HepG2 (cell line): ENCODE results near the gene FDXACB1. TPM values are rescaled to one million over a fixed set of nuclear protein-coding genes. Genes with fewer than 3 reads are reported as not detected.

Experiments used
- ATAC-seq: fragments of 200-7000 bp; cut with Tn5 transposase; 3 replicates; pipeline ENCODE4 v1.9.1; 2020; ENCODE audit warnings: mild to moderate bottlenecking, moderate library complexity
- BruUV-seq: library from RNA; stranded (reverse); fragments of 400-500 nt; replicated peaks from 2 replicates; lab custom pipeline; 2021; lab: Mats Ljungman, UMichigan
- CTCF ChIA-PET: fragments of 300-600 bp; formaldehyde crosslinking; extraction: SDS; loops from one replicate; lab custom pipeline; 2021; ENCODE audit warnings: low total read pairs, inconsistent platforms, low intra/inter-chr PET ratio; lab: Yijun Ruan, JAX
- POLR2A ChIA-PET: fragments of 350-600 bp; sonication (Branson Sonifier 250); formaldehyde crosslinking; loops from one replicate; lab custom pipeline; 2020; ENCODE audit warnings: antibody characterized with exemption, inconsistent platforms; lab: Yijun Ruan, JAX
- DNase-seq: peaks from one replicate; pipeline ENCODE4 v3.0.0-alpha.2; 2015; ENCODE audit warnings: low spot score
- FAIRE-seq: peaks from 3 replicates; lab custom pipeline; 2011; peaks lifted over from hg19 to GRCh38; lab: Jason Lieb, UNC
- H2AFZ ChIP-seq: one replicate; pipeline ENCODE4 v1.6.1; 2011; ENCODE audit warnings: low read length, inconsistent platforms
- H3K27ac ChIP-seq: fragments of 300-600 bp; 3 replicates; pipeline ENCODE4 v1.8.0; 2011; ENCODE audit warnings: mixed run types, mild to moderate bottlenecking, mixed read lengths, low read length, inconsistent platforms; ENCODE audit not compliant: insufficient read depth; ENCODE audit errors: extremely low read length
- H3K27me3 ChIP-seq, 2 experiments: fragments of 200-600 bp in 1 of 2; 2 replicates in 1 of 2; 3 replicates in 1 of 2; pipeline versions ENCODE4 v1.6.0 to v1.8.0; 2011; ENCODE audit warnings: low read length in 2 of 2, mild to moderate bottlenecking in 2 of 2, moderate library complexity in 2 of 2, inconsistent platforms in 1 of 2; ENCODE audit not compliant: insufficient read depth in 2 of 2, control insufficient read depth in 1 of 2
- H3K36me3 ChIP-seq, 2 experiments: fragments of 200-600 bp in 1 of 2; replicated peaks in 1 of 2; 2 replicates in 1 of 2; 3 replicates in 1 of 2; pipeline versions ENCODE4 v1.5.1 to v1.8.0; 2011; ENCODE audit warnings: low read length in 2 of 2, inconsistent platforms in 1 of 2; ENCODE audit not compliant: insufficient read depth in 2 of 2, control insufficient read depth in 1 of 2
- H3K4me1 ChIP-seq: 2 replicates; pipeline ENCODE4 v1.5.1; 2012; ENCODE audit warnings: low read length, inconsistent platforms; ENCODE audit not compliant: insufficient read depth
- H3K4me2 ChIP-seq: 2 replicates; pipeline ENCODE4 v1.6.0; 2011; ENCODE audit warnings: low read depth, low read length, inconsistent platforms
- H3K4me3 ChIP-seq, 3 experiments: fragments of 200-600 bp in 1 of 3; sonication (generic), shearing (Covaris generic) in 1 of 3; replicated peaks in 1 of 3; 2 replicates each; pipeline ENCODE4 v1.5.1; 2011 to 2016; ENCODE audit warnings: low read length in 3 of 3, inconsistent platforms in 2 of 3, low read depth in 2 of 3, mild to moderate bottlenecking in 2 of 3, control low read depth in 1 of 3, mixed read lengths in 1 of 3; ENCODE audit not compliant: insufficient read depth in 1 of 3
- H3K79me2 ChIP-seq: one replicate; pipeline ENCODE4 v1.6.1; 2011; ENCODE audit warnings: low read length, inconsistent platforms; ENCODE audit not compliant: insufficient read depth
- H3K9ac ChIP-seq: 2 replicates; pipeline ENCODE4 v1.6.0; 2011; ENCODE audit warnings: mild to moderate bottlenecking, low read depth, low read length, inconsistent platforms; ENCODE audit not compliant: insufficient read depth
- H3K9me3 ChIP-seq: 2 replicates; pipeline ENCODE4 v1.5.1; 2012; ENCODE audit warnings: mild to moderate bottlenecking, low read length
- H4K20me1 ChIP-seq: 2 replicates; pipeline ENCODE4 v1.6.0; 2011; ENCODE audit warnings: inconsistent platforms, mild to moderate bottlenecking, low read length, moderate library complexity; ENCODE audit not compliant: insufficient read depth
- CCDC6 ChIP-seq: sonication (generic); formaldehyde crosslinking; IDR thresholded peaks from 2 replicates; pipeline ENCODE4 v1.8.1; 2022; ENCODE audit warnings: mild to moderate bottlenecking, missing genetic modification reagents, moderate library complexity
- CHCHD3 ChIP-seq: sonication (generic); formaldehyde crosslinking; IDR thresholded peaks from 2 replicates; pipeline ENCODE4 v1.8.0; 2022; ENCODE audit warnings: mild to moderate bottlenecking, missing genetic modification reagents, moderate library complexity
- GFI1 ChIP-seq: sonication (generic); formaldehyde crosslinking; IDR thresholded peaks from 2 replicates; pipeline ENCODE4 v1.5.0; 2020; ENCODE audit warnings: missing genetic modification reagents, mild to moderate bottlenecking, borderline replicate concordance
- MEF2D ChIP-seq: sonication (generic); formaldehyde crosslinking; IDR thresholded peaks from 2 replicates; pipeline ENCODE4 v1.5.1; 2020; ENCODE audit warnings: mild to moderate bottlenecking, missing genetic modification reagents
- ZNF652 ChIP-seq: IDR thresholded peaks from 2 replicates; pipeline ENCODE4 v1.6.1; 2016; ENCODE audit warnings: low read depth, borderline replicate concordance
- WGBS: methylation state at CpG from one replicate; pipeline ENCODE4 v1.1.6; 2017; ENCODE audit warnings: low lambda C conversion rate; 5-methylcytosine and 5-hydroxymethylcytosine counted together
- in situ Hi-C: cut with HindIII; loops from 2 replicates; pipeline ENCODE4 v1.10.0; 2017; ENCODE audit warnings: low pct_unique_long_range_greater_than_20kb; ENCODE audit not compliant: extremely low pct_ligation_motif_present
- intact Hi-C: fragments of 100-400 bp; cut with micrococcal nuclease; formaldehyde crosslinking; loops from one replicate; pipeline ENCODE4 v1.10.0; 2022; ENCODE audit not compliant: unreplicated experiment
- polyA plus RNA-seq, 8 experiments: library from polyadenylated mRNA; depleted of rRNA in 3 of 8; stranded (reverse) in 7 of 8; unstranded in 1 of 8; fragments of >200 nt; fragmentation: Illumina TruSeq in 4 of 8; extraction: Trizol in 4 of 8; gene quantifications; 2 replicates each; pipeline versions ENCODE4 v1.2.1 to v1.2.3, GENCODE V29; 2011 to 2016; ENCODE audit warnings: low read depth in 4 of 8, missing spikeins in 1 of 8, mixed read lengths in 1 of 8; ENCODE audit not compliant: insufficient read depth in 1 of 8
- total RNA-seq, 5 experiments: library from RNA; depleted of rRNA; stranded (reverse); fragments of >200 nt; fragmentation: Illumina TruSeq; extraction: Trizol; gene quantifications; 2 replicates each; pipeline ENCODE4 v1.2.3, GENCODE V29; 2016; ENCODE audit warnings: low read depth in 1 of 5
- TF ChIP-seq, protein P1 (sequence below): sonication (generic); formaldehyde crosslinking; IDR thresholded peaks from 2 replicates; pipeline ENCODE4 v1.9.0; 2021; ENCODE audit warnings: missing genetic modification reagents, mild to moderate bottlenecking, borderline replicate concordance
- TF ChIP-seq, protein P2 (sequence below): sonication (generic); formaldehyde crosslinking; IDR thresholded peaks from 2 replicates; pipeline ENCODE4 v1.8.1; 2023; ENCODE audit warnings: mild to moderate bottlenecking, missing genetic modification reagents
- TF ChIP-seq, protein P3 (sequence below): sonication (generic); formaldehyde crosslinking; conservative IDR thresholded peaks from 2 replicates; pipeline ENCODE4 v1.8.1; 2023; ENCODE audit warnings: missing genetic modification reagents

Gene FDXACB1
- total and polyA plus RNA-seq, 2 of the 13 experiments (the other 11 are each of a cell fraction or from before 2014, with no cell fraction given) = 1.1 to 3.4 TPM

DNA sequence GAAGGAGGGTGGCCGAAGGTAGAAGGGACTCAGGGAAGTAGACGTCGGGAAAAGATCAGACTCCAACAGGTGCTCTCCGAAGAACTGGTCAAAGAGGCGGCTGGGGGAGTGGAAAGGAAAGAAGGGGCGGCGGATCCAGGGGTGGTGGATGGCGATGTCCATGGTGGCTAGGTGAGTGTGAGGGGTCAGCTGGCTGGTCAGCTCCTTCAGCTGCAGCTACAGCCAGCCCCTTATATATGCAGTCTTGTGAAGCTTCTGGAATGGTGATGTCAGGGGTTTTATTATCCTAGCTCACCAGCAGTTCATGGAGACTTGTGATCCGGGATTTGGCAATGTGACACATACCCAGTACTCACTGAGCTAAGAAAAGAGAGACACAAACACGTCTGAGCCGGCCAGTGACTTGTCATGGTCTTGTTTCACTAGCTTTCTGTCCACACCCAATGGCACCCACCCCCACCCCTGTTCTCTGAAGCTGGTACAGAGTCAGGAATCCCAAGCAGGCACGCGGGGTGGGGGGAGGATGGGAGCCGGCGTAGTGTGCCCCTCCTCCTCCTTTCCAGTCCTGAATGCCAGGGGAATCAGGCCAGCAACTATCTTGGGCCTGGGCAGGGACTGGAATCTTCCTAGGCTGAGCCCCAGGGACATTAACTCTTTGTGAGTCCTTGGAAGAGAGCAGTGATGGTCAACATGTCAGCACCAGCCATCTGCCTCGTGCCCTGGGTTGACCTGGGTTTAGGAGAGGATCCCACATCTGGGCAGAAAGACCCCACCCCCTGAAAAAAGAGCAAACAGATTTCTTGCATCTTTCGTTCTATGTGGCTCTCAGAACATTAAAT, 32.8 kb upstream of the FDXACB1 start, which contains the start of gene CRYAB:
Gene CRYAB, minus strand, starts transcription at position 208 of the 839 bp plus-strand sequence. Its CDS starts 46 bp downstream, at position 162.
- WGBS = 39% methylated on average over 11 of the region's 17 CpGs
- DNase-seq (peak; percentile 32), ATAC-seq (peak; percentile 46), FAIRE-seq (no peak)
- Histone ChIP-seq H3K27me3 (no peaks in the 10 kb centered on the region; a peak in 1 of 5 replicates), H3K4me3 (peak within 1 kb of the TSS in 1 of 3 experiments; percentile 17; a peak in 1 of 6 replicates), H3K79me2 (no peaks in the 10 kb centered on the region), H3K4me1 (peaks cover 50% of the 10 kb centered on the region), H3K27ac (no peak within 1 kb of the TSS), H3K36me3 (no peaks in the 10 kb centered on the region), H3K4me2 (peak within 1 kb of the TSS; percentile 65)
- intact Hi-C loops = loop anchor here (1.0 kb wide), 1 partner anchor 32 kb away; the partner anchor contains the start of genes CFAP68 and FDXACB1
- BruUV-seq = no TSS peak
- TF ChIP-seq, protein P1, sequence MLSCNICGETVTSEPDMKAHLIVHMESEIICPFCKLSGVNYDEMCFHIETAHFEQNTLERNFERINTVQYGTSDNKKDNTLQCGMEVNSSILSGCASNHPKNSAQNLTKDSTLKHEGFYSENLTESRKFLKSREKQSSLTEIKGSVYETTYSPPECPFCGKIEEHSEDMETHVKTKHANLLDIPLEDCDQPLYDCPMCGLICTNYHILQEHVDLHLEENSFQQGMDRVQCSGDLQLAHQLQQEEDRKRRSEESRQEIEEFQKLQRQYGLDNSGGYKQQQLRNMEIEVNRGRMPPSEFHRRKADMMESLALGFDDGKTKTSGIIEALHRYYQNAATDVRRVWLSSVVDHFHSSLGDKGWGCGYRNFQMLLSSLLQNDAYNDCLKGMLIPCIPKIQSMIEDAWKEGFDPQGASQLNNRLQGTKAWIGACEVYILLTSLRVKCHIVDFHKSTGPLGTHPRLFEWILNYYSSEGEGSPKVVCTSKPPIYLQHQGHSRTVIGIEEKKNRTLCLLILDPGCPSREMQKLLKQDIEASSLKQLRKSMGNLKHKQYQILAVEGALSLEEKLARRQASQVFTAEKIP (CRISPR knock-in tag) = no peak
- no peak for TF ChIP-seq MEF2D (CRISPR knock-in tag)
- TF ChIP-seq ZNF652 = peak; percentile 79
- no peak for TF ChIP-seq GFI1 (CRISPR knock-in tag)
- TF ChIP-seq, protein P2, sequence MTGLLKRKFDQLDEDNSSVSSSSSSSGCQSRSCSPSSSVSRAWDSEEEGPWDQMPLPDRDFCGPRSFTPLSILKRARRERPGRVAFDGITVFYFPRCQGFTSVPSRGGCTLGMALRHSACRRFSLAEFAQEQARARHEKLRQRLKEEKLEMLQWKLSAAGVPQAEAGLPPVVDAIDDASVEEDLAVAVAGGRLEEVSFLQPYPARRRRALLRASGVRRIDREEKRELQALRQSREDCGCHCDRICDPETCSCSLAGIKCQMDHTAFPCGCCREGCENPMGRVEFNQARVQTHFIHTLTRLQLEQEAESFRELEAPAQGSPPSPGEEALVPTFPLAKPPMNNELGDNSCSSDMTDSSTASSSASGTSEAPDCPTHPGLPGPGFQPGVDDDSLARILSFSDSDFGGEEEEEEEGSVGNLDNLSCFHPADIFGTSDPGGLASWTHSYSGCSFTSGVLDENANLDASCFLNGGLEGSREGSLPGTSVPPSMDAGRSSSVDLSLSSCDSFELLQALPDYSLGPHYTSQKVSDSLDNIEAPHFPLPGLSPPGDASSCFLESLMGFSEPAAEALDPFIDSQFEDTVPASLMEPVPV = no peak
- TF ChIP-seq CHCHD3 (CRISPR knock-in tag) = no peak
- no peak for TF ChIP-seq CCDC6
- TF ChIP-seq, protein P3, sequence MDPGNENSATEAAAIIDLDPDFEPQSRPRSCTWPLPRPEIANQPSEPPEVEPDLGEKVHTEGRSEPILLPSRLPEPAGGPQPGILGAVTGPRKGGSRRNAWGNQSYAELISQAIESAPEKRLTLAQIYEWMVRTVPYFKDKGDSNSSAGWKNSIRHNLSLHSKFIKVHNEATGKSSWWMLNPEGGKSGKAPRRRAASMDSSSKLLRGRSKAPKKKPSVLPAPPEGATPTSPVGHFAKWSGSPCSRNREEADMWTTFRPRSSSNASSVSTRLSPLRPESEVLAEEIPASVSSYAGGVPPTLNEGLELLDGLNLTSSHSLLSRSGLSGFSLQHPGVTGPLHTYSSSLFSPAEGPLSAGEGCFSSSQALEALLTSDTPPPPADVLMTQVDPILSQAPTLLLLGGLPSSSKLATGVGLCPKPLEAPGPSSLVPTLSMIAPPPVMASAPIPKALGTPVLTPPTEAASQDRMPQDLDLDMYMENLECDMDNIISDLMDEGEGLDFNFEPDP = no peak
- TF ChIP-seq, all 625 proteins: peak for 1
- no peaks in the 10 kb centered on the region for H4K20me1 ChIP-seq
- H3K9me3 ChIP-seq = no peaks in the 10 kb centered on the region
- H3K9ac ChIP-seq = no peak within 1 kb of the TSS
- CTCF ChIA-PET = no interaction called here
- in situ Hi-C loops = no loop called here
- no peak within 1 kb of the TSS for H2AFZ ChIP-seq
- POLR2A ChIA-PET = interaction anchor here (1.5 kb wide), 1 partner anchor 15 kb away, joined by 5 read pairs; no protein-coding TSS in a partner anchor
